Stimulated activated CD4-positive, alpha-beta T cell treated with anti-CD3 and anti-CD28 coated beads, Interleukin-12 subunit alpha, Interleukin-12 subunit beta, amount 100 ng/mL, for 48 hours (primary cell): ENCODE data around the gene SKAP1.
"Not testable (repeated sequence)": the region's sequence is repeated elsewhere in the genome, so short reads cannot be mapped to it uniquely, and the experiment has no call there.

Experiments used
- DNase-seq, 3 donors: peaks; one replicate each; pipeline ENCODE4 v3.0.0-alpha.2; 2020; ENCODE audit warnings: low read depth in 2 of 3, low spot score in 1 of 3

SKAP1 gene

GRCh38 chr17:48449335-48449734 lies 19.3 kb upstream of the SKAP1 start:
- DNase-seq = not testable (repeated sequence)

DNA sequence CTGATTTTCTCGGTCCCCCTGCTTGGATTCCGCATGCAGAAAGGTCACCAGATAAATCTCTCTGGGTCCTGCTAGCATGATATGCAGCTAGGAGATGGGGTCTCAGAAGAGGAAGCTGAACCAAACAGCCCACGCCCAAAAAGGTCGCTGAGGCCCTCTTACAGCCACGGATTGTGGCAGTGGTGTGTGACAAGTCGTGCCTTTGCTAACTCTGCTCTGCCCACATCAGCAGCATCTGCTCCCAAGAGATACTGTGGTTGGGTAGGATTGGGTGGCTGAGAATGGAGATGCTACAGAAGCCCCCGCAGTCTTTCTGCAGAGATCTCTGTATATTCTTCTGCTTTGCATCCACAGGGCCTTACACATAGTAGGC lies 15.2 kb upstream of the SKAP1 start:
- no peak for DNase-seq

DNA sequence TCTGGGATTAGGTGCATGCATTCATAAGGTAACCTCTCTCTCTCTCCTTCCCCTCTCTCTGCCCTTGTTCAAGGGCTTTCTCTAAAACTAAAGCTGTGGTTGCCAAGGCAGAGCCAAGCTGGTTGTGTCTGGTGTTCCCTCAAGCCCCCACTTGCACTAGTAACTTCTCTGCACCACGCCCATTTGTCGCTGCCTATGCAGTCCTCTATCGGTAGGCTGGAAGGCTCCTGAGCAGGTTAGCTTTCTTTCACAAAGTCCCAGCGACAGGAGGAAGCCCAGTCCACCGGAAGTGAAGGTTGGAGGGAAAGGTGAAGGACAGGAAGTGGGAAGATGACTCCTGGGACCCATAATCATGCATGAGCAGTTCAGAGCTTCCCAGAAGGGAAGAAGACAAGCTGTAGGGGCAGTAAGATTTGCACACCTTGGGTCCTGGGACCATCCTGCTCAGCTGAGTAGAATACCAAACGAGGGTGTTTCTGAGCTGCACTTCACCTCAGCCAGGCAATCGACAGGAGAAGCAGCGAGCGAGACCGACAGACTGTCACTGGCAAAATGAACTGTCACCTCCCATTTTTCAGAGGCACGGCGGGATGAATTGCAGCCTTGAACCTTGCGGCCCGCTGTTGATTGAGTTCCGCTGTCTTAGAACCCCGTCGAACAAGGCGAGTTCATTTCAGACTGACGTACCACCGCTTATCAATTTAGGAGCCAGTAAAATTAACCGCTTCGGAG lies 14.7 kb upstream of the SKAP1 start:
- DNase-seq = no peak

- no peak for DNase-seq
Measured at GRCh38 chr17:48443712-48444111, 13.7 kb upstream of the SKAP1 start.

DNA sequence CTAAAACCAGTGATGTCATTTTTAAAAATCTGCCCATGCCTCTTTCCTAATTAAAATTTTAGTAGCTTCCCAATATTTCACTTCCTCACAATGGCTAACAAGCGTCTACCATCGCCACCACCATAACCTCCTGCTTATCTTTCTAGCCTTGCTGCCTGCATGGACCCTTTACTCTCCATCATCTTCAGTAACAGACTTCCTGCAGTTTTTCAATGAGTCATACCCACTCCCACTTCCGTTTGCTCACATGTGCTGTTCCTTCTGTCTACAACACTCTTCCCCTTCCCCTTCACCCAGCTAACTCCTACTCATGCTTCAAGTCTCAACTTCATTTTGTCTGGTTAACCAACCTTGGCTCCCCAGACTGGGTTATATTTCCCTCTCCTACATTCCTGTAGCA lies 12.8 kb upstream of the SKAP1 start:
- DNase-seq = no peak

- no peak for DNase-seq
Measured at GRCh38 chr17:48441862-48442261, 11.8 kb upstream of the SKAP1 start.

GRCh38 chr17:48441231-48441711 lies 11.3 kb upstream of the SKAP1 start:
- DNase-seq = no peak

DNA sequence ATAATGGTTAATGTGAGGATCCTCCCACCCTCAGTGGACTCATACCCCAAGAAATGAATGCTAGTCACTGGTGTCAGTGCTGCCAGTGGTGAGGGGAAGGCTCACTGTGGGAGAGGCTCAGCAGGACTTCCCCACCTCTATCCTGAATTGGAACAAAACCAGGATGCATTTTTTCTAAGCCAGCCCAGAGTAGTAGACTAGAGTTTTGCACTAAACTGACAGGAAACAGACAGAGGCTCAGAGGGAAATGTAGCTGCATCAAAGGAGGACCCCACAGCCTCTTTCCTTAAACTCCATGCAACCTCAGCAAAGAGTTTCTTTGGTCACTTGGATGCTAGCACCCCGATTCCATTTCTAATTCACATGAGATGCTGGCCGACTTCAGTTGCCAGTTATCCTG lies 10.7 kb upstream of the SKAP1 start:
- no peak for DNase-seq

GRCh38 chr17:48439875-48440505 lies 10.0 kb upstream of the SKAP1 start:
- DNase-seq = no peak

DNA sequence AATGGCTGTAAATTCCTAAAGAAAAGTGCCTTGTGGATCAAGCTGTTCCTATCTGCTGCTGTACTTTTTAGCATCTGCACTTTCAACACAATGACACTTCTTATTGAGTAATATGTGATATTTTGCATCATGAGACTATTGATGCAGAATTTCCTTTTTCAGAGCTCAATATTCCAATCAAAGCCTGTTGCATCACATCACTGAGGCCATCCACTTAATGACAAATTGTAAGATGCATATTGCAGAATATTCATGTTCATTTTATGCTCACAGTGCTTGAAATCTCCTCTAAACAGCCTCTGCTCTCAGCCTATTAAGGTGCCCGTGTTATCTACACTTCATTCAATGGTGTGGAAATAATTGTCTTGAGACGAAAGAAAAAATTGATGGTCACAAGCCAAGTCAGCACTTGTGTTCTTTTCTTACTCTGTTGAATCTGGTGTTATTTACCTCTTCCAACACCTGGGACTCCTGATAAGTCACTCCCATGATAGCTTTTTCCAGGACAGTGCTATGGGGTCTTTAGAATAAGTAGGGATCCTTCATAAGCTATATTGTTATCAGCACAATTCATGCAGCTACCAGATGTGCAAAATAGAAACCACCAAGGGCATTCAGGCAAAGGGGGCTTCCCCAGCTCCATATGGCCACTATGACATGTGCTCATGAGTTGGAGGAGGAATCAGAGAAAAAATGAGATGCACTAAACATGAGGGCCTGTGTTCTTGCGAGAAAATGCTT lies 9.3 kb upstream of the SKAP1 start:
- no peak for DNase-seq

DNA sequence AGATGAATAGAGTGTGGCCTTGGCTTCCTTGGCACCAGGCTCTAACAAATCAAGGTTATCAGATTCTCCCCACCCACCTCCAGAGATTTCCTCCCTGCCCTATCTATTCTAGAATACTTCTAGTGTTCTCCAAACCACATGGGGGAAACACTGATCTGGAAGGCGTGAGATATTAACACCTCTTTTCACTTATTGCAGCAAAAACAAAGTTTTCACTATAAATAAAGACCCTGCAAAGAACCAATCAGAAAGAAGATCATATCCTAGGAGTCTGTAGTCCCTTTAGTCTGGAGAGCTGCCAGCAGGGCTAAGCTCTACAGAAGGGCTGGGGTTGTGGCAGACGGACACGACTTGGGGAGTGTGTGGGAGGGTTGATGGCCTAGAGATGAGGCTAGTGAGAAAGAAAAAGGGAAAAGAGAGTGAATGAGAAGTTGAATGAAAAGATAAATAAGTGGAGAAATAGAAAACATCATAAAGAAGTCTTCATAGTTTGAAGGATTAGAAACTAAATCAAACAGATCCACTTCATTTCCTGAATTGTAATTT lies 8.6 kb upstream of the SKAP1 start:
- no peak for DNase-seq

DNA sequence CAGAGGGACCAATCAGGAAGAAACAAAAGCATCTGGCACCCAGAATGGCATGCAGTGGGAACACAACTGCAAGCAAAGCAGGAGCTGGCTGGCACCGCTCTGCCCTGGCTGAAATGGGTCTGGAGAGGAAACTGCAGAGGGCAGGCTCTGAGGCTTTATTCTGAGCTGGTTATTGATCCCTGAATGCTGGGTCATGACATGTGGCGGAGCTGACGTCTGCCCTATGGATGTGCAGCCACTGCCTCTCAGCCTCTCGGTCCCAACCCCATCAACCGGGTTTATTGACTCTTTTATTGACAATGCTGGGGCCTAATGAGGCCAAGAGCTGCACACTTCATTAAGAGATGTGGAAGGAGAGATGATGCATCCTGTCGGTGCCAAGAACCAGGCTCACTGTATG lies 3.9 kb upstream of the SKAP1 start:
- DNase-seq = no peak

- no peak for DNase-seq
Measured at GRCh38 chr17:48432820-48433775, 3.1 kb upstream of the SKAP1 start.

DNA sequence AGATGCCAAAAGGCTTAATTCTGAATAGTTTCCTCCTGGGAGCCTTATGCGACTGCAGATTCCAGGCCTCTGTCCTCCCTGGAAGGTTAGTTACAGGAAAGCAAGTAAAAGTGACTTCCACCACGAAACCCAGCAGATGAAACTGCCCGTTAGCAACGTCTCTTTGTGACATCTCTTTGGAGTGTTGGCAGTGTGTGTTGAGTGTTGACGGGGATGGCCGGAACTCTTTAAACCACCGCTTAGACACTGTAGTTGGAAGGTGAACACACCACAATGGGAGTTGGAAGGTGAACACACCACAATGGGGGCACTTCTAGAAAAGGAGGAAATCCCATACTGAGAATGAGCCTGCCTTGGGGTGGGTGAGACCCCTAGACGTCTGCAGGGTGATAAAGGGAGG lies 858 bp downstream of the SKAP1 start:
- DNase-seq = no peak

DNA sequence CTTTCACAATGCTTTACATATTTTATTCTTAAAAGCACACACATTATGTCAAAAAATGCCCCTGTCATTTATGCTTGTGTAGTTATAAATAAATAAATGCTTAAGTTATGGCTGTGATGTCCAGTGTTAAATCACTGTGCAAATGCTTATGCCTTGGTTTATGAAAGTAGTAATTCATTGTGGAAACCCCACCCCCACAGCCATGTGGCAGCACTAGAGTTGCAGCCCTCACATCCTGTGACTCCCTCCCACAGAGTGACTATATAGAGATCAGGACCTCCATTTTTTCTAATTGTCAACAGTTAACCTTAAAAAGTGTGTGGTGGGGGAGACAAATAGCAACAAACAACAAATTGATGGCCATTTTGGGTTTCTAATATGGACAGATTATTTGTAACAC lies 2.4 kb downstream of the SKAP1 start:
- DNase-seq = peak; percentile 60 to 70 (median 61)

GRCh38 chr17:48426761-48427500 lies 3.1 kb downstream of the SKAP1 start:
- no peak for DNase-seq

- no peak for DNase-seq
Measured at GRCh38 chr17:48426019-48426665, 3.9 kb downstream of the SKAP1 start.

DNA sequence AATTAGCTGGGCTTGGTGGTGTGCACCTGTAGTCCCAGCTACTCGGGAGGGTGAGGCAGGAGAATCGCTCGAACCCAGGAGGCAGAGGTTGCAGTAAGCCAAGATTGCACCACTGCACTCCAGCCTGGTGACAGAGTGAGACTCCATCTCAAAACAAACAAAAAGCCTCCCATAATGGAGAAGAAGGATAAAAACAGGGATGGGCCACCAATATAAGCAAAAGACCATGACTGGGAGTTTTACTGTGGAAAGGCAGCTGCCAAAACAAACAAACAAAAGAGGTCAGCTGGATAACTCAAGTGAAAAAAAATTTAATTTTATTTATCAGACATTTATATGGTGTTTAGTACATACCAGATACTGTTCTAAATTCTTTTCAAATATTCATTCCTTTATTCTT lies 8.0 kb downstream of the SKAP1 start:
- not testable (repeated sequence) for DNase-seq

GRCh38 chr17:48420823-48421222 lies 9.2 kb downstream of the SKAP1 start:
- no peak for DNase-seq

- DNase-seq = no peak
Measured at GRCh38 chr17:48416971-48417370, 13.0 kb downstream of the SKAP1 start.
